GM19240 (cell line): ENCODE data around the gene RAB1B.
A peak's percentile ranks its signal among the peaks of the same experiment; 100 is the strongest.
"Not testable (repeated sequence)": the region's sequence is repeated elsewhere in the genome, so short reads cannot be mapped to it uniquely, and the experiment has no call there.

Experiments used
- DNase-seq: peaks from one replicate; pipeline ENCODE4 v3.0.0; 2011; ENCODE audit warnings: low spot score; ENCODE audit not compliant: insufficient read length

RAB1B gene

GRCh38 chr11:66294626-66295620, 26.5 kb downstream of the RAB1B start:
- DNase-seq, result no peak

GRCh38 chr11:66297610-66298009, 29.2 kb downstream of the RAB1B start:
- DNase-seq, result no peak

- no peak for DNase-seq
These were observed 30.7 kb downstream of the RAB1B start for GRCh38 chr11:66299186-66299585.

- DNase-seq, result no peak
These were observed 34.2 kb downstream of the RAB1B start for GRCh38 chr11:66302656-66303055.

- DNase-seq, result no peak
These were observed 41.0 kb downstream of the RAB1B start for GRCh38 chr11:66309475-66309874.

- no peak for DNase-seq
These were observed 41.9 kb downstream of the RAB1B start for GRCh38 chr11:66310324-66310723.

GRCh38 chr11:66310803-66311440, 42.5 kb downstream of the RAB1B start:
- not testable (repeated sequence) for DNase-seq

- no peak for DNase-seq
These were observed 43.1 kb downstream of the RAB1B start for GRCh38 chr11:66311470-66311964.

- peak; percentile 83 for DNase-seq
These were observed 43.6 kb downstream of the RAB1B start for GRCh38 chr11:66311965-66312548.

- DNase-seq, result peak; percentile 98
These were observed 44.3 kb downstream of the RAB1B start for GRCh38 chr11:66312549-66313320.

GRCh38 chr11:66313321-66314185, 45.1 kb downstream of the RAB1B start:
- no peak for DNase-seq

GRCh38 chr11:66314186-66314501, 45.7 kb downstream of the RAB1B start:
- DNase-seq, result no peak

- no peak for DNase-seq
These were observed 46.4 kb downstream of the RAB1B start for GRCh38 chr11:66314561-66315497.

GRCh38 chr11:66315498-66315885, 47.1 kb downstream of the RAB1B start:
- no peak for DNase-seq

- DNase-seq, result no peak
These were observed 47.7 kb downstream of the RAB1B start for GRCh38 chr11:66315921-66316811.

- DNase-seq, result no peak
These were observed 48.4 kb downstream of the RAB1B start, which contains the start of gene CD248 for GRCh38 chr11:66316849-66317251. Gene CD248 (minus strand): TSS chr11:66317044. CDS start chr11:66317027, 17 bp downstream.

GRCh38 chr11:66317322-66317722, 48.9 kb downstream of the RAB1B start:
- no peak for DNase-seq
